ENCODE measurements around the gene CDK14.

CDK14 gene

GRCh38 chr7:90595801-90596670, at the start of gene CDK14:
TSS of gene CDK14 (plus strand) at chr7:90596321. CDS start at chr7:90596628, 307 bp downstream.
- DNase-seq = peak; percentile 73
- in situ Hi-C loops (cut with HindIII; ENCODE audit: low pct_ligation_motif_present, low pct_unique_long_range_greater_than_20kb, low sequenced_read_pairs) = loop anchor here (25.0 kb wide), 1 partner anchor 441 kb away; no protein-coding TSS in a partner anchor

DNA sequence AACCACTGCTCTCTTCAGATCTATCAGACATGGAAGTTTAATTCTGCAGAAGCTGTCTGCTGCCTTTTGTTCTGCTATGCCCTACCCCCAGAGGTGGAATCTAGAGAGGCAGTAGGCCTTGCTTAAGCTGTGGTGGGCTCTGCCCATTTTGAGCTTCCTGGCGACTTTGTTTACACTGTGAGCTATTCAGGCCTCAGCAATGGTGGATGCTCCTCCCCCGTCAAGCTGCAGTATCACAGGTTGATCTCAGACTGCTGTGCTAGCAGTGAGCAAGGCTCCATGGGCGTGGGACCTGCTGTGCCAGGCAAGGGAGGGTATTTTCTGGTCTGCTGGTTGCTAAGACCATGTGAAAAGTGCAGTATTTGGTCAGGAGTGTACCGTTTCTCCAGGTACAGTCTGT, 45.1 kb upstream of the CDK14 start:
- DNase-seq = no peak
- in situ Hi-C loops (cut with HindIII; ENCODE audit: low pct_ligation_motif_present, low pct_unique_long_range_greater_than_20kb, low sequenced_read_pairs) = no loop called here

- DNase-seq = peak; percentile 31
- in situ Hi-C loops (cut with HindIII; ENCODE audit: low pct_ligation_motif_present, low pct_unique_long_range_greater_than_20kb, low sequenced_read_pairs) = no loop called here
These were observed 43.6 kb upstream of the CDK14 start for GRCh38 chr7:90552521-90552920.

- in situ Hi-C loops (cut with HindIII; ENCODE audit: low pct_ligation_motif_present, low pct_unique_long_range_greater_than_20kb, low sequenced_read_pairs) = no loop called here
- DNase-seq = no peak
These were observed 35.4 kb upstream of the CDK14 start for GRCh38 chr7:90560730-90561129.

DNA sequence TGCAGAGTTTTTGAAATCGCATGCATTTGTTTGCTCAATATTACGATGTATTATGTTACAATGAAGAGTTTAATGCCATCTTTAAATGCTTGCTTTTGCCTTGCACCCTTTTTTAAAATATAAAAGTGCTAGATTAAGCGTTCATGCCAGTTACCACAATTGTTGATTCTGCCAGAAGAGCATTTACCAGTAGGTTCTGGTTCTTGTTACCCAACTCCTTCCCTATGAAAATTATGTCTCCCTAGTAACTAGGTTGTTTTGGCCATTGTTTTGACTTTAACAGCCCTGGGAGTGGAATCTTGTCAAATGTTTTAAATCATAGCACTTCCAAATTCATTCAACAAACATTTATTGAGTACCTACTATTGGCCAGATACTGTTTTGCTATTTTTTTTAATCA, 32.8 kb upstream of the CDK14 start:
- in situ Hi-C loops (cut with HindIII; ENCODE audit: low pct_ligation_motif_present, low pct_unique_long_range_greater_than_20kb, low sequenced_read_pairs) = no loop called here
- no peak for DNase-seq

GRCh38 chr7:90564455-90564854, 31.7 kb upstream of the CDK14 start:
- no peak for DNase-seq
- in situ Hi-C loops (cut with HindIII; ENCODE audit: low pct_ligation_motif_present, low pct_unique_long_range_greater_than_20kb, low sequenced_read_pairs) = no loop called here

- in situ Hi-C loops (cut with HindIII; ENCODE audit: low pct_ligation_motif_present, low pct_unique_long_range_greater_than_20kb, low sequenced_read_pairs) = no loop called here
- DNase-seq = no peak
These were observed 27.9 kb upstream of the CDK14 start for GRCh38 chr7:90568213-90568612.

DNA sequence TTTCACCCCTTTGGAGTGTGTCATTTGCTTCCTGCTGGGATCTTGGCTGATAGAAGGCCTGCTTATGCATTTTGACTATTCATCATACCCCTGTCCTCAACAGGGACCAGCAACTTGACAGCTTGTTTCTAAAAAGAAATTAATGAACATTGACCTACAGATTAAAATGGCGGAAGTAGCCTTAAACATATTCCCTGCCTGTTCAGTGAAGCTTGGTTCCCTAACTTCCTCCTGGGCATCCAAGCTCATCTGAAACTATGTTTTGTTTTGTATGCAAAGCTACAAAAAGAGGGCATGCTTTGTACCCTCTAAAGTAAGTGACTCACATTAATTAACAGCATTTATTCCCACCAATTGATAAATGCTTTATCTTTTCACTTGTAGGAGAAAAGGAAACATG, 26.8 kb upstream of the CDK14 start:
- DNase-seq = no peak
- in situ Hi-C loops (cut with HindIII; ENCODE audit: low pct_ligation_motif_present, low pct_unique_long_range_greater_than_20kb, low sequenced_read_pairs) = no loop called here

DNA sequence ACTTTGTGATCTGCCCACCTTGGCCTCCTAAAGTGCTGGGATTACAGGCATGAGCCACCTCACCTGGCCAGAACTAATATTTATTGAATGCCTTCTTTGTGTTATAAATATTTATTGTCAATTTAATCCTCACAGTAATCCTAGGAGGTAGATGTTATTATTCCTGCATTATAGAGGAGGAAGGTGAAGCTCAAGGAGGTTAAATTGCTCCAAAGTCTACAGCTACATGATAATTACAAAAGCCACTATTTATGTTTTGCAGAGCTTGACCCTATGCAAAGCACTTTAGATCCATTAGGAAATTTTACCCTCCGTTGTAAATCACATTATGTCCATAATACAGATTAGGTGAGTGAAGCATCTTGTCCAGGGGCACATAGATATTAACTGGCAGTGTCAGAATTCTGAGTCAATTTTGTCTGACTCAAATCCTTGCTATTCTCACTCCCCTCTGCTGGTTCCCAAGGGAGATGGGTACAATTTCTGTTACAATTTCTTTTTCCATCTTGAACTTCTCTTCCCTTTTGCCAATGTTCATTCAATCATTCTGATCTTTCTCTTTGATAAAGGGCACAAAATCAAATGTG, 25.7 kb upstream of the CDK14 start:
- in situ Hi-C loops (cut with HindIII; ENCODE audit: low pct_ligation_motif_present, low pct_unique_long_range_greater_than_20kb, low sequenced_read_pairs) = no loop called here

DNA sequence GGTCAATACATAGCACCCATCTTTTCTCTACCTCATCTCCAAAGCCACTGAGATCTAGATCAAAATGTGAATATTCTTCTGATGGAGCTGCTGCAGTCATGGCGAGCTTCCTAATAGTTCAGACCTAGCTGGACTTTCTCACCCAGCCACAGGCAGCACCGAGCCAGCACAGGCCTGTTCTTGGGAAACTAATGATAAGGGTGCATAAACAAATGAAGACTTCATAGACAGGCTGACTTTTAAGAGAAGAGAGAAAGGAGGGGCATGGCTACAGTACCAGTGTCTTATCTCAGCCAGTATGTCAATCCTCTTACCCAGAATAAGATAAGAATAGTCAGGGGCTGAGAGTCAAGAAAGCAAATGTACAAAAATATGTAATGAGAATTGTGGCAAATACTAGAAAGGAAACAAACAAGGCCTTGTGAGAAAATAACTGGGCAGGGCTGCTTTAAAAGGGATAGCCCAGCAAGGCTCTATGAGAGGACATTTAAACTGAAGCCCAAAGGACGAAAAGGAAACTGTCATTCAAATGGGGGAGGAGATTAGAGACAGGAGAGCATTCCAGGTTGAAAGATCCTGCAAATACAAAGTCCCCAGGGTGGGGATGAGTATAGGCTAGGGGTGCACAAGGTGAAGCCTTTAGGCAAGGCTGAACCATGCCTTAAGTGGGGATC, 21.8 kb upstream of the CDK14 start:
- no peak for DNase-seq
- in situ Hi-C loops (cut with HindIII; ENCODE audit: low pct_ligation_motif_present, low pct_unique_long_range_greater_than_20kb, low sequenced_read_pairs) = no loop called here

More for the DNA sequence above, 25.7 kb upstream of the CDK14 start:
- DNase-seq = no peak

GRCh38 chr7:90574820-90575187, 21.3 kb upstream of the CDK14 start:
- in situ Hi-C loops (cut with HindIII; ENCODE audit: low pct_ligation_motif_present, low pct_unique_long_range_greater_than_20kb, low sequenced_read_pairs) = loop anchor here (25.0 kb wide), 1 partner anchor 462 kb away; no protein-coding TSS in a partner anchor
- DNase-seq = no peak

- in situ Hi-C loops (cut with HindIII; ENCODE audit: low pct_ligation_motif_present, low pct_unique_long_range_greater_than_20kb, low sequenced_read_pairs) = loop anchor here (25.0 kb wide), 1 partner anchor 458 kb away; no protein-coding TSS in a partner anchor
These were observed 16.9 kb upstream of the CDK14 start for GRCh38 chr7:90579181-90579688.

DNA sequence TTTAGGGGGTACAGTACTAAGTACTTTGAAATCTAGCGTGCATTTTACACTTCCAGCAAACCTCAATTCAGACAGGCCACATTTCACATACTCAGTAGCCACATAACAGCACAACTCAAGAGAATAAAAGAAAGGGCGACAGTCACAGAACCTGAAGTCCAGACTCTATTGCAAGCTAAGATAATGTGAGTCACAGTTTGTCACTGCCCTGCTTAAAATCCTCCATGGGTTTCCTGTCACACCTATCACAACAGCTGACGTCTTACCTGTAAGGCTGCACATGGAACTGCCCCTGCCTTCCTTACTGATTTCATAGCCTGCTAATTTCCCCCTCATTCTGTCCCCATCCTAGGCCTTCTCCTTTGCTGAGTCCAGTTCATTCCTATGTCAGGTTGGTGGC, 16.1 kb upstream of the CDK14 start:
- in situ Hi-C loops (cut with HindIII; ENCODE audit: low pct_ligation_motif_present, low pct_unique_long_range_greater_than_20kb, low sequenced_read_pairs) = loop anchor here (25.0 kb wide), 1 partner anchor 457 kb away; no protein-coding TSS in a partner anchor
- DNase-seq = no peak

More at GRCh38 chr7:90579181-90579688, 16.9 kb upstream of the CDK14 start:
- DNase-seq = no peak

- DNase-seq = no peak
- in situ Hi-C loops (cut with HindIII; ENCODE audit: low pct_ligation_motif_present, low pct_unique_long_range_greater_than_20kb, low sequenced_read_pairs) = loop anchor here (25.0 kb wide), 1 partner anchor 455 kb away; no protein-coding TSS in a partner anchor
These were observed 14.0 kb upstream of the CDK14 start for GRCh38 chr7:90582164-90582563.

- DNase-seq = no peak
- in situ Hi-C loops (cut with HindIII; ENCODE audit: low pct_ligation_motif_present, low pct_unique_long_range_greater_than_20kb, low sequenced_read_pairs) = loop anchor here (25.0 kb wide), 1 partner anchor 453 kb away; no protein-coding TSS in a partner anchor
These were observed 11.7 kb upstream of the CDK14 start for GRCh38 chr7:90584378-90584777.

DNA sequence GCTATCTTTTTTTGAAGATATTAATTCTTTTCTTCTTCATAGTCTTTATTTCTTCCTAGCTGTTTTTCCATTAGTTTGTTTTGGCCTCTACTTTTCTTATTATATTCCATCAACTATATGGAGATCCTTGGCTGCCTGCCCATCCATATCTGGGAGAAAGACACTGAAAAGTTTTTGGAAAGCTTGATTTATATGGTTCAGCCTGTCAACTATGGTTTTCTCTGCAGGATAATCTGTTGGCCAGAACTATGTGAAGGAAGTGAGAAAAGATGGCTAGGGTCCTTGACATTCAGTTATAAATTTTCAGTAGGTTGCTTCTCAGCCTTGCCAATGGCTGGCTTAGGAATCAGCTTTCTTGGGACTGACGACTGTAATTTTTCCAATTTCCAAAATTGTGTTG, 10.0 kb upstream of the CDK14 start:
- in situ Hi-C loops (cut with HindIII; ENCODE audit: low pct_ligation_motif_present, low pct_unique_long_range_greater_than_20kb, low sequenced_read_pairs) = loop anchor here (25.0 kb wide), 1 partner anchor 451 kb away; no protein-coding TSS in a partner anchor
- DNase-seq = no peak

DNA sequence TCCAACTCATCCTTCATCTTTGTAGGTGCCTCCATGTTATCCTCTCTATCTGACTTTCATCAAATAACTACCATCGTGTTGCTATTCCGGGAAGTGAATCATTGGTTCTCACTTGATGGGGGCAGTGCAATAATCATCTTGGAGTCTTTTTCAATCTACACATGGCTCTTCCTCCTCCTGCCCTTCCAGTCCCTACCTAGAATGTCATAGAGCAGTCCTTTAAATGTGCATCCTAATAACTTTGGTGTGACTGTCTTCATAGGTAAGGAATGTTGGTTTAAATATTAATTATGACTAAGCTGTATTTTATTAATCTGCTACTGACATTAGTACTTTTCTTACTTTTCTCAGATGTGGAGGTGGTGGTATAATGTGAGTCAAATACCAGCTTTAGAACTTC, 8.4 kb upstream of the CDK14 start:
- DNase-seq = no peak
- in situ Hi-C loops (cut with HindIII; ENCODE audit: low pct_ligation_motif_present, low pct_unique_long_range_greater_than_20kb, low sequenced_read_pairs) = loop anchor here (25.0 kb wide), 1 partner anchor 450 kb away; no protein-coding TSS in a partner anchor

- in situ Hi-C loops (cut with HindIII; ENCODE audit: low pct_ligation_motif_present, low pct_unique_long_range_greater_than_20kb, low sequenced_read_pairs) = loop anchor here (25.0 kb wide), 1 partner anchor 445 kb away; no protein-coding TSS in a partner anchor
- DNase-seq = no peak
These were observed 4.1 kb upstream of the CDK14 start for GRCh38 chr7:90592033-90592432.

GRCh38 chr7:90593205-90593604, 2.9 kb upstream of the CDK14 start:
- in situ Hi-C loops (cut with HindIII; ENCODE audit: low pct_ligation_motif_present, low pct_unique_long_range_greater_than_20kb, low sequenced_read_pairs) = loop anchor here (25.0 kb wide), 1 partner anchor 444 kb away; no protein-coding TSS in a partner anchor
- no peak for DNase-seq

Data from ACHN (cell line).